RKO (cell line): ENCODE results near the gene DNAH2.
A peak's percentile ranks its signal among the peaks of the same experiment; 100 is the strongest.

Experiments
- DNase-seq: peaks from one replicate; pipeline ENCODE4 v3.0.0-alpha.2; 2016; ENCODE audit warnings: low spot score

The DNAH2 gene

DNA sequence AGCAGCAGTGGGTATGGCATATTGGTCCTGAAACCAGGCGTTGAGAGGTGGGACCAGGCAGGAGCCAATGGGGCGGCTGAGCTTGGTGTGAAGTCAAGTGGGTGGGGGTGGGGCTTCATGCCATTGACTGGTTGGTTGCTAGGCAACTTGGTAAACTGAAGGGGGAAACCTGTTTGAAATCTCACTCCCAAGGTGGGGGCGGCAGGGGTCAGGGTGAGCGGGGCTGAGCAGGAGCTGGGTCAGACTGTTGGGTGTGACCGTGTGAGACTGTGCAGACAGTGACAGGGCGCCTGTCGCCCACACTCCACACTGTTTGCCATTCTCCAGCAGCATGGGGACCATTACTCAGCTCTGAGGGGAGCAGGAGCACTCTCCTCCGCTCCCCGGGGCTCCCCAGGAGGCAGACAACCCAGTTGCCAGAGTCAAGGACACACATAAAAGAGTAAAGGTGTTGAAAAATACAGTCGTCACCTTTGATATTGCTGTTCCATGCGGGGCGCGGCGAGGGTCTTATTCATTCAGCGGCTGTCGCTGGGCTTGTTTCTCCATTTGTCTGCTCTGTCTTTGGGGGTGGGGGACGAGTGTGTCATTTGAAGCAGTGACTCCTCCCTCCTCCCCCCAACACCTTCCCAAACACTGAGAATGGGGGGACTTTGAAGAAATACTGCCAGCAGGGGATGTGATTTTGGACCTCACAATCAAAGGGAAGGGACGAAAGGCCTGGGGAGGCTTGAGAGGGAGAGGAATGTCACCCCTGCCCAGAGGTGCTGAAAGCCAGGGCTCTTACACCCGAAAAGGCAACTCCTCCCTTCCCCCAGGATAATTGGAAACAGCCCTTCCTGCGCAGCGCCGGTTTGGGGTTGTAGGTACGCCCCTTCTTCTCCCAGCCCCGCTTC, 13.7 kb upstream of the DNAH2 start:
- peak; percentile 32 for DNase-seq

- no peak for DNase-seq
Measured at GRCh38 chr17:7704601-7705268, 12.8 kb upstream of the DNAH2 start, which contains the start of gene EFNB3. Gene EFNB3 (plus strand): TSS chr17:7705202. CDS start chr17:7705599, 397 bp downstream.

DNA sequence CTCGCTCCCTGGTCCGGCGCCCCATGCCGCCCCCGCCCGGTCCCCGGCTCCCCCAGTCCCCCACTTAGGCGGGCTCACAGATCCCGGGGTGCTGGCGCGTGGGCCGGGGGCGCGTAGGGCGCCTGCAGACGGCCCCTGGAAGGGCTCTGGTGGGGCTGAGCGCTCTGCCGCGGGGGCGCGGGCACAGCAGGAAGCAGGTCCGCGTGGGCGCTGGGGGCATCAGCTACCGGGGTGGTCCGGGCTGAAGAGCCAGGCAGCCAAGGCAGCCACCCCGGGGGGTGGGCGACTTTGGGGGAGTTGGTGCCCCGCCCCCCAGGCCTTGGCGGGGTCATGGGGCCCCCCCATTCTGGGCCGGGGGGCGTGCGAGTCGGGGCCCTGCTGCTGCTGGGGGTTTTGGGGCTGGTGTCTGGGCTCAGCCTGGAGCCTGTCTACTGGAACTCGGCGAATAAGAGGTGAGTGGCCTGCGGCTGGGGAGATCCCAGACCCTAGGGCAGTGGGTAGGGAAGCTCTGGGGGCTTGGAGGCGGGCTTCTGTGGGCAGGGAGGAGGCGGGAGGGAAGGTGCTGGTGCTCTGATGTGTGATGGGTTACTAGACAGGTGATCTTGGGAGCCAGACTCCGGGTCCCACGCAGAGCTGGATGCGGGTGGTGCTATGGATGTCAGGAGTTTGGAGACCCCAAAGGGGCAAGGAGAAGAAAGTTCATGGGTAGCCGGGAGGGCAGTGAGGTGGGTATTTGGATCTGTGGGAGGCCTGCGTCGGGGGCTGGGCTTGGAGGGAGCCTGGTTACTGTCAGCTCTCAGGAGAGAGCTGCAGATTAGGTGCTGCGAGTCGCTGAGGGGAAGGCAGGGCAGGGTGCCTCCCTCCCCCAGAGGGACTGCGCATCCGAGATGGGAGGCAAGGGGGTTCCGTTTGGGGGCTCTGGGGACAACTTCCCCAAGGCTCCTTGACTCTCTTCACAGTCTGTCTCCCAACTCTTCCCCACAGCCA, 12.0 kb upstream of the DNAH2 start:
- DNase-seq, result no peak

GRCh38 chr17:7706631-7707354, 10.8 kb upstream of the DNAH2 start:
- no peak for DNase-seq

GRCh38 chr17:7707446-7707845, 10.1 kb upstream of the DNAH2 start:
- no peak for DNase-seq

- no peak for DNase-seq
Measured at GRCh38 chr17:7707858-7708750, 9.4 kb upstream of the DNAH2 start.

- DNase-seq, result no peak
Measured at GRCh38 chr17:7709031-7709430, 8.5 kb upstream of the DNAH2 start.

GRCh38 chr17:7710301-7710700, 7.2 kb upstream of the DNAH2 start:
- no peak for DNase-seq

DNA sequence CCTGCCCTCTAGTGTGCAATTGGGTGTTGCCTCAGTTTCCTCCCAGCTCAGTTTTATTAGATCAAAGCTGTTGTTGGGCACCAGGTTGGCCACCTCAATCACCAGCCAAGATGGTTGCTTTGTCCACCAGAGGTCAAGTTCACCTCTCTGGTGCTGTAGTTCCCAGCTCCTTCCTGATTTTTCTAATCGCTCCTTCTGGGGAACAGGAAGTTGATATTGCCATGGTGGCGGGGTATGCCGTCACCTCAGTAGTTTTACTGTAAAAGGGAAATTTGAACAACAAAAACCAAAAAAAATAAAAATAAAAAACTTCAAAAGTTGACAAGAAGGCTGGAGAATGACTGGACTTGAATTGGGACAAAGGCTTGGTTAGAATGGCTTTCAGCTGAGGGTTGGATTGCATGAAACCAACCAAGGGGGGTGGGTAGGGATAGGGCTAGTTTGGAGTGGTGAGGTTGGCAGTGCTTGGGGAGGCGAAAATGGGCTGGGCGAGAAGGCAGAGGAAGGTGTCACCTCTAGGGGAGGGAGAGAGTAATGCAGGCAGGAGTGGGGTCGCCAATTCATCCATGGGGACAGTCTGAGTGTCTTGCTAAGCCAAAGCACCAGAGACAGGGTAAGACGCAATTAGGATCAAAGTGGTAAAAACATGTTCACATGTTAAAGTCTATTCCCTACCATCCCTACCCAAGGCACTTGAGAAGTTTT, 6.3 kb upstream of the DNAH2 start:
- no peak for DNase-seq

DNA sequence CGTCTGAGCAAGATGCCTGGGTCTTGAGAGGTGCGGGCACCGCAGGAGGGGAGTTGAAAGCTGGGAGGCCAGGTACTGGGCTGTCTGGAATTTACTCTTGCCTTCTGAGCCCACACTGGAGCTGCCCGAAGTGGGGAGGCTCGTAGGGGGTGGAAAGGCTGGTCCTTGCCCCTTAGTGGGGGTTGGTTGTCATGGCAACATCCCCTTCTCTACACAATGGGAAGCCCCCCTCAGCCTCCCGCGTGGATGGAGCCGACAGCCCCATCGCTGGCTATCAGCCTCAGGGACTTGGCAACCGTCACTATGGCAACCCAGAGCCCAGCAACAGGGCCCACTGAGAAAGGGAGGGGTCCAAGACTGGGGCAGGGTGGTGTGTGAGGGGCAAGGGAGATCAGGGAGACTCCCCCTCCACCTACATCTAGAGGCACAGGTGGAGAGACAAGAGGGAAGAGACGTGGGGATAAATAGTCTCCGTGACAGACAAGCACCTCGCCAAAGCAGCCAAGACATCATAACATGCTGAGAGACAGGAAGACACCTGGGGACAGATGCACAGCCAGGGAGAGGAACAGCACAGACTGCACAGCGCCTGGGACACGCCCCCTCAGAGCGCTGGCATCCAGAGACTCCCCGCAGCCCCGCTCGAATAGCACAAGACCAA, 5.3 kb upstream of the DNAH2 start:
- no peak for DNase-seq

DNA sequence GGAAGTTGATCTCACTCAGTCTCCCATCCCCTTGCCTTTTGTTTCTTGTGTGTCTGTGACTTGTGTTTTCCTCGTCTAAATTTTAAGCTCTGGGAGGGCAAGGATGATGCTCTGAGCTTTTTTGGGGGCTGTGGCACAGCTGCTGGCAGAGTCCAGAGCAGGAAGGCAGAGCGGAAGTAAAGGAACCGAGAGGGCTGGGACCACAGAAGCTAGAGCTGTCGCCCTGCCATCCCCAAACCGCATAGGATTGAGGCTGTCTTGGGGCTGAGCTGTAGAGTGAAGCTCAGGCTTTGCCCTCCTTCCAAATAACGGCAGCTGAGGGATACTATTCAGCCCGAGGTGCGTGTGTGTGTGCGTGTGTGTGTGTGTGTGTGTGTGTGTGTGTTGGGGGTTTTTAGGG, 3.8 kb upstream of the DNAH2 start:
- no peak for DNase-seq

GRCh38 chr17:7714721-7715594, 2.6 kb upstream of the DNAH2 start:
- no peak for DNase-seq

- DNase-seq, result no peak
Measured at GRCh38 chr17:7715936-7716886, 1.3 kb upstream of the DNAH2 start.

GRCh38 chr17:7717756-7718350, 309 bp downstream of the DNAH2 start:
- DNase-seq, result no peak

DNA sequence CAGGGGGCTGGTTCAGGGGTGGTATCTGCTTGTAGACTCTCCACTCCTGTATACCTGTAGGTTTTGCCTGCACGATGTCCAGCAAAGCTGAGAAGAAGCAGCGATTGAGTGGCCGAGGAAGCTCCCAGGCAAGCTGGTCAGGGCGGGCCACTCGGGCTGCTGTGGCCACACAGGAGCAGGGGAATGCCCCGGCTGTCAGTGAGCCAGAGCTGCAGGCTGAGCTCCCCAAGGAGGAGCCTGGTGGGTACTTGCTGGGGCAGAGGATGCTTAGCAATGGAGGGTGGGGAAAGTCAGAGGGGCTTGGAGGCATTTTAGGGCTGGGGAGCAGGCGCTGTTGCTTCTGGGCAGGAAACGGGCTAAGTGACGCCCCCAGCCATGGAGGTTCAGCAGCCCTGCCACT, 2.1 kb downstream of the DNAH2 start:
- no peak for DNase-seq

GRCh38 chr17:7720125-7720524, 2.6 kb downstream of the DNAH2 start:
- DNase-seq, result no peak

GRCh38 chr17:7721612-7722011, 4.1 kb downstream of the DNAH2 start:
- DNase-seq, result no peak
